ENCODE results near the gene WDR38.

DNA sequence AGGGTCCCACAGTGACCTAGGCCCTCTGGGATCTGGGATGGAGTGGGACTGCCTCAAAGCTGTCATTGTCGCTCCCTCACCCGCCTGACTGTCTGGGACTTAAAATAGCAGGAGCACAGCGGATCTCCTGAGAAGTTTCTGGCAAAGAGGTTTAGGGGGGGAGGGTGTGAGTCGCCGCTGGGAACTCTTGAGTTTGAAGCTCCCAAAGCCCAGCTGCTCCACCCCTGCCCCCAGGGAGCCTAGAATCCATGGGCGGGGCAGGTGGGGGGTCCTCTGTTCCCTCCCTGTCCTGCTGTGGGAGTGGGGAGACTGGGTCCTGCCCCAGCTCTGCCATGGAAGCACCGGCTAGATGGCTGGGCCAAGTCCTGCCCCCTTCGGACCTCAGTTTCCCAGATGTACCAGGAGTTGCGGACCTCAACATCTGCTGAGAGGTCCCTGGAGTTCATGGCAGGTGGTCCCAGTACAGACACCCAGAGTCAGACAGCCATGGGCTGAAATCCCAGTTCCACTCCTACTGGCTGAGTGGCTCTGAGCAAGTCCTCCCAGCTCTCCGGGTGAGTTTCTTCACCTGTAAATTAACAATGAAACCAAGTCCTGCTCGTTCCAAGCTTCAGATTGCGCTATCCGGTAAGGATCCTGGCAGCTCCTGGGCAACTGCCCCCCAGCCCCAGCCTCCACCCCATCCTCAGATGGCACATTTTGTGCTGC, 985 bp upstream of the WDR38 start:
- TF ChIP-seq, protein P1, sequence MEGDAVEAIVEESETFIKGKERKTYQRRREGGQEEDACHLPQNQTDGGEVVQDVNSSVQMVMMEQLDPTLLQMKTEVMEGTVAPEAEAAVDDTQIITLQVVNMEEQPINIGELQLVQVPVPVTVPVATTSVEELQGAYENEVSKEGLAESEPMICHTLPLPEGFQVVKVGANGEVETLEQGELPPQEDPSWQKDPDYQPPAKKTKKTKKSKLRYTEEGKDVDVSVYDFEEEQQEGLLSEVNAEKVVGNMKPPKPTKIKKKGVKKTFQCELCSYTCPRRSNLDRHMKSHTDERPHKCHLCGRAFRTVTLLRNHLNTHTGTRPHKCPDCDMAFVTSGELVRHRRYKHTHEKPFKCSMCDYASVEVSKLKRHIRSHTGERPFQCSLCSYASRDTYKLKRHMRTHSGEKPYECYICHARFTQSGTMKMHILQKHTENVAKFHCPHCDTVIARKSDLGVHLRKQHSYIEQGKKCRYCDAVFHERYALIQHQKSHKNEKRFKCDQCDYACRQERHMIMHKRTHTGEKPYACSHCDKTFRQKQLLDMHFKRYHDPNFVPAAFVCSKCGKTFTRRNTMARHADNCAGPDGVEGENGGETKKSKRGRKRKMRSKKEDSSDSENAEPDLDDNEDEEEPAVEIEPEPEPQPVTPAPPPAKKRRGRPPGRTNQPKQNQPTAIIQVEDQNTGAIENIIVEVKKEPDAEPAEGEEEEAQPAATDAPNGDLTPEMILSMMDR (IDR thresholded peaks at IDR 0.05; ENCODE audit: low read depth, low read length, poor library complexity, severe bottlenecking) = no peak
- TF ChIP-seq EZH2phosphoT487 (IDR thresholded peaks at IDR 0.05; ENCODE audit: borderline replicate concordance, low read length) = no peak
